ENCODE data around the gene SRD5A1. TPM values are rescaled to one million over a fixed set of nuclear protein-coding genes. Genes with fewer than 3 reads are reported as not detected.
"Not testable (repeated sequence)": the region's sequence is repeated elsewhere in the genome, so short reads cannot be mapped to it uniquely, and the experiment has no call there.

Gene SRD5A1
- total RNA-seq, 1 donor from 2014 or later, result 2.3 TPM

- ATAC-seq (no peak), DNase-seq (no peak)
- intact Hi-C loops (cut with micrococcal nuclease), result loop anchor here (10.0 kb wide), 1 partner anchor 69 kb away; no protein-coding TSS in a partner anchor
Observed at GRCh38 chr5:6636293-6636692, 3.1 kb downstream of the SRD5A1 start.

DNA sequence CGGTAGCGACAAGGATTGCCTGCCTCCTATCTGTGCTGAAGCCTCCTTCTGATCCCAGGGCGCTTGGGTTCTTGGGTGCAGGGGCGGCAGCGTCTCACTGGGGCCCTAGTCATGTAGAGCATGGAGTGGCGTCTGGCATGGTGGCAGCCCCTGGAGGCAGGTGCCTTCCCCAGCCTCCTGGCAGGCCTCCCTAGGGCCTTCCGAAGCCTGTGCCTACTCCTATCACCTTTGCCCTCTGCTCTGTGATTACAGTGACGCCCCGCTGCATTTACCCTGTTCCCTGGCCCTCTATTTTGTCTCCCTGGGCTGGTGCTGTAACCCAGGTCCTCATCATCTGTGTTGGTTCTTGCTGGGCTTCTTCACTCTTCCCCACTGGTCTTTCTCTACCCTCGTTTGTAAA lies 3.8 kb downstream of the SRD5A1 start:
- intact Hi-C loops (cut with micrococcal nuclease), result loop anchor here (10.0 kb wide), 1 partner anchor 68 kb away; no protein-coding TSS in a partner anchor
- no peak for DNase-seq
- ATAC-seq, result no peak

GRCh38 chr5:6637590-6637989 lies 4.3 kb downstream of the SRD5A1 start:
- DNase-seq (no peak), ATAC-seq (no peak)
- intact Hi-C loops (cut with micrococcal nuclease), result loop anchor here (10.0 kb wide), 1 partner anchor 67 kb away; no protein-coding TSS in a partner anchor

DNA sequence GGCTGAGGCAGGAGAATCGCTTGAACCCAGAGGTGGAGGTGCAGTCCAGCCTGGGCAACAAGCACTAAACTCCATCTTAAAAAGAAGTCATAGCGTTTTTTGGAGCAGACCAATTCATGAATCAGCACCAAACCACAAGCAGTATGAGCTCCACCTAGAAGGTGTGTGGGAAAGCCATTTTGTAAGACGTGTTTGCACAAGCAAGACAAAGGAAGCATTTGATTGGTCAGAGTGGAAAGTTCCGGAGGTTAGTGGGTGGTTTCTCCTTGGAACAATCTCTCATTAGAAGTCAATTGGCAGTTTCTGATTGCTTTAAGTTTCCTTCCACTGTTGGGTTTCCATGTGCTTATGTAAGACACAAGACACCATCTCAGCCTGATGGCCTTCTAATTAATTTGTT lies 5.0 kb downstream of the SRD5A1 start:
- no peak for DNase-seq
- no peak for ATAC-seq
- intact Hi-C loops (cut with micrococcal nuclease), result loop anchor here (10.0 kb wide), 1 partner anchor 67 kb away; no protein-coding TSS in a partner anchor

DNA sequence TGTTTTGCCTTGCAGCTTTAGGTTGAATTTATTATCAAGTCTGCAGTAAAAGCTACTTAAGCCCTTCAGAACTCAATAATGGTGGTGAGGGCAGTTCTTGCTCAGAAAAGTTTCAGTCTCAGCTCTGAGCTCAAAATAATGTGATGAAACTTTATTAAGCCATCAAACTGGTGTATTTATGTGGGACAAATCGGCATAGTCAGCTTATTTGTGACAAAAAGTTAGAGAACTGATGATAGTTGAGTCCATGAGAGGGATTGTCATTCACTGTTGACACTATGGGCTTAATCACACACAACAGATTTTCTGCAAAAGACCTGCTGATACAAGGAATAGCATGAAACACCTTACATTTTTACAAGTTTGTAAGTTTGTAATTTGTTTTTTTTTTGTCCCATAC lies 9.4 kb downstream of the SRD5A1 start:
- intact Hi-C loops (cut with micrococcal nuclease), result no loop called here
- DNase-seq (no peak), ATAC-seq (no peak)

- intact Hi-C loops (cut with micrococcal nuclease), result no loop called here
- ATAC-seq (no peak), DNase-seq (no peak)
Observed at GRCh38 chr5:6644794-6645241, 11.6 kb downstream of the SRD5A1 start.

DNA sequence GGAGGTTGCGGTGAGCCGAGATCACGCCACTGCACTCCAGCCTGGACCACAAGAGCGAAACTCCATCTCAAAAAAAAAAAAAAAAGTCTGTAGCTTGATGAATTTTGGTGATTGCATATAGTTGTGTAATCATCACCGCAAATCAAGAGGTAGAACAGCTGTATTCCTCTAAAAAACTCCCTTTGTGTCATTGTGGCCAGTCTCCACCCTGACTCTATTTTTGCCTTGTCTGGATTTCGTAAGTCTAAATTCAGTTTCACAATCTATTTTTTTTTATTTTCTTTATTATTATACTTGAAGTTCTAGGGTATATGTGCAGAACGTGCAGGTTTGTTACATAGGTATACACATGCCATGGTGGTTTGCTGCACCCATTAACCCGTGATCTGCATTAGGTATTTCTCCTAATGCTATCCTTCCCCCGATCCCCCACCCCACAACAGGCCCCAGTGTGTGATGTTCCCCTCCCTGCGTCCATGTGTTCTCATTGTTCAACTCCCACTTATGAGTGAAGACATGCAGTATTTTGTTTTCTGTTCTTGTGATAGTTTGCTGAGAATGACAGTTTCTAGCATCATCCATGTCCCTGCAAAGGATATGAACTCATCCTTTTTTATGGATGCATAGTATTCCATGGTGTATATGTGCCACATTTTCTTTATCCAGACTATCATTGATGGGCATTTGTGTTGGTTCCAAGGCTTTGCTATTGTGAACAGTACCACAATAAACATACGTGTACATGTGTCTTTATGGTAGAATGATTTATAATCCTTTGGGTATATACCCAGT lies 12.5 kb downstream of the SRD5A1 start:
- intact Hi-C loops (cut with micrococcal nuclease); ATAC-seq; DNase-seq: not testable (repeated sequence)

- intact Hi-C loops (cut with micrococcal nuclease), result no loop called here
- DNase-seq (no peak), ATAC-seq (no peak)
Observed at GRCh38 chr5:6649186-6649585, 15.9 kb downstream of the SRD5A1 start.

DNA sequence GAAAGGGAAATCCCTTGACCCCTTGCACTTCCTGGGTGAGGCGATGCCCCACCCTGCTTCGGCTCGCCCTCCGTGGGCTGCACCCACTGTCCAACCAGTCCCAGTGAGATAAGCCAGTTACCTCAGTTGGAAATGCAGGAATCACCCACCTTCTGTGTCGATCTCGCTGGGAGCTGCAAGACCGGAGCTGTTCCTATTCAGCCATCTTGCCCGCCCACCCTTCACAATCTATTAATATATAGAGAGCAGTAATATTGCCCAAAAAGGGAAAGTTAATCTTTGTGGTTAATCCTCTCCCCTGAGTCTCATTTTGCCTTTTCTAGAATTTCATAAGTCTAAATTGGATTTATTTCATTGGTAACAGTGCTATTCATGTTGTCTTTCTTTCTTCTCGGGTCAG lies 16.4 kb downstream of the SRD5A1 start:
- DNase-seq, result no peak
- no peak for ATAC-seq
- intact Hi-C loops (cut with micrococcal nuclease), result no loop called here

- DNase-seq (no peak), ATAC-seq (no peak)
- intact Hi-C loops (cut with micrococcal nuclease), result no loop called here
Observed at GRCh38 chr5:6652025-6652424, 18.8 kb downstream of the SRD5A1 start.

DNA sequence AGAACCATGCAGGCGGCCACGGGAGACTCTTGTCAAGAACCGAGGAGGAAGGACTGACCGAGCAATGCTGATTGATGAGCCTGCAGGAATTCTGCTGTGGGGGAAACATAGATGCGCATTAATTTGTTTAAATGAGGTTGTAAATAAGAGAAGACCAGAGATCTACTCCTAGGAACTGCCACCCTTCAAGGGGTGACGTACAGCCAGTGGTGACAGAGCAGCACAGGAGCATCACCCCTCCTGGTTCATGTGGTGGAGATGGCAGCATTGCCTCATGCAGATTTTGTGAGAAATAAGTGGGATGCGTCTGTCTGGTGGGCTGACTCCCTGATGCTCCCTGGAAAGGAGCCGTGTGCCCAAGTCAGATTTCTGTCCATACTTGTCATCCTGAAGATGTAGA lies 22.2 kb downstream of the SRD5A1 start:
- intact Hi-C loops (cut with micrococcal nuclease), result no loop called here
- ATAC-seq (no peak), DNase-seq (no peak)

GRCh38 chr5:6656680-6657079 lies 23.4 kb downstream of the SRD5A1 start:
- DNase-seq, result no peak
- intact Hi-C loops (cut with micrococcal nuclease), result no loop called here
- ATAC-seq, result no peak

DNA sequence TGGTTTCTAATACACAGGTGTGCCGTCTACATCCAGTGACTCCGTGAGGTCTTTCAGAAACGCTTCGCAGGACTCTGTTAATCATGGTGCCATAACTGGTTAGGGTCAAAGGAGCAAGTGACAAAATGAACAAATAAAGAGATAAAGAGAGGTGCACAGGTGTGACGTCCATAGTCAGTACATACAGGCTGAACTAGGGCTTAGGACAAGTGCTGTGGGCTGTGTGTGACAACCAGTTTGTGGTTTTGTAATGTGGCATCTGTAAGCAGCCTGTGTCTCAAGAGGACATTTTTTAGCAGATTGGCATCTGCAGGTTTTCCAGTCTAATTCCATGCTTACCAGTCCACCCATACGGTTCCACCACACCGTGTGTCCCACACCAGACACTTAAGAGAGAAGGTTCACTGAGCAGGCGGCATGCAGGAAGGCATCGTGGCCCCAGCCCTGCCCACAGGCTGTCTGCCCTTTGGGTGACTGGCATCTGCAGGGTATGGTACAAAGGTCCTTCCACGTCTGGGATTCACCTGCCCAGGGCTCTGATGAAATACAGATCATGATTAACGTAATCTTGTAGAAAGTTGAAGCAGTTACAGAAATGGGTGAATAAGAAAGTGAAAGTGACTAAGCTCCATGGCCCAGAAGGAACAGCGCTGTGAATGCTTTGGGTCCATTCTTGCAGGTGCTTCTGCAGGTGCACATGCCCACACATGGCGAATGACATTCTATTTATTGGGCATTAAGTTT lies 26.9 kb downstream of the SRD5A1 start:
- no peak for DNase-seq
- no peak for ATAC-seq
- intact Hi-C loops (cut with micrococcal nuclease), result no loop called here

- intact Hi-C loops (cut with micrococcal nuclease), result no loop called here
- ATAC-seq, result no peak
- DNase-seq, result no peak
Observed at GRCh38 chr5:6660688-6661087, 27.4 kb downstream of the SRD5A1 start.

- DNase-seq (no peak), ATAC-seq (no peak)
- intact Hi-C loops (cut with micrococcal nuclease), result no loop called here
Observed at GRCh38 chr5:6666762-6667161, 33.5 kb downstream of the SRD5A1 start.

GRCh38 chr5:6667648-6668047 lies 34.4 kb downstream of the SRD5A1 start:
- intact Hi-C loops (cut with micrococcal nuclease), result no loop called here
- DNase-seq, result no peak
- ATAC-seq, result no peak

- DNase-seq; ATAC-seq; intact Hi-C loops (cut with micrococcal nuclease): not testable (repeated sequence)
Observed at GRCh38 chr5:6668717-6669116, 35.5 kb downstream of the SRD5A1 start.

- intact Hi-C loops (cut with micrococcal nuclease), result no loop called here
- ATAC-seq (no peak), DNase-seq (no peak)
Observed at GRCh38 chr5:6673031-6673430, 39.8 kb downstream of the SRD5A1 start.

- intact Hi-C loops (cut with micrococcal nuclease), result no loop called here
- DNase-seq, result no peak
- ATAC-seq, result no peak
Observed at GRCh38 chr5:6673963-6674362, 40.7 kb downstream of the SRD5A1 start.

GRCh38 chr5:6674421-6674820 lies 41.2 kb downstream of the SRD5A1 start:
- intact Hi-C loops (cut with micrococcal nuclease), result no loop called here
- no peak for ATAC-seq
- no peak for DNase-seq
